Right hindlimb (tissue), 1 donor: ENCODE data around the gene GAS7.
A peak's percentile ranks its signal among the peaks of the same experiment; 100 is the strongest.
"Not testable (repeated sequence)": the region's sequence is repeated elsewhere in the genome, so short reads cannot be mapped to it uniquely, and the experiment has no call there.

Source experiments
- DNase-seq: peaks from one replicate; pipeline ENCODE4 v3.0.0-alpha.2; 2018

GAS7 gene

GRCh38 chr17:10106067-10106466, 92.3 kb downstream of the GAS7 start:
- DNase-seq: no peak

GRCh38 chr17:10105513-10106001, 92.8 kb downstream of the GAS7 start:
- no peak for DNase-seq

- DNase-seq: no peak
Observed at GRCh38 chr17:10103712-10104111, 94.7 kb downstream of the GAS7 start.

DNA sequence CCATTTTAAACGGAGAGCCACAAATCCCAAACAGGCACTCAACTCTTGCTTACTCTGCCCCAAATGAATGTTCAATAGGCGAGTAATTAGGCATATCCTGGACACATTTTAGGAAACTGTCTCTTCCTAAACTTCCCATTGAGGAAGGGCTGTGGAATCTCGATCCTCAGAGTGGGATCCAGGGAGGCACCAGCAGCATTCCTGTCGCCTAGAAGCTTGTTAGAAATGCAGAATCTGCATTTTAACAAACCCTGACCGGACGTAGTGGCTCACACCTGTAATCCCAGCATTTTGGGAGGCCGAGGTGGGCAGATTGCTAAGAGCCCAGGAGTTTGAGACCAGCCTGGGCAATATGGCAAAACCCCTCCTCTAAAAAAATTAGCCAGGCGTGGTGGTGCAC, 95.6 kb downstream of the GAS7 start:
- DNase-seq: no peak

GRCh38 chr17:10099051-10099571, 99.3 kb downstream of the GAS7 start:
- peak; percentile 42 for DNase-seq

DNA sequence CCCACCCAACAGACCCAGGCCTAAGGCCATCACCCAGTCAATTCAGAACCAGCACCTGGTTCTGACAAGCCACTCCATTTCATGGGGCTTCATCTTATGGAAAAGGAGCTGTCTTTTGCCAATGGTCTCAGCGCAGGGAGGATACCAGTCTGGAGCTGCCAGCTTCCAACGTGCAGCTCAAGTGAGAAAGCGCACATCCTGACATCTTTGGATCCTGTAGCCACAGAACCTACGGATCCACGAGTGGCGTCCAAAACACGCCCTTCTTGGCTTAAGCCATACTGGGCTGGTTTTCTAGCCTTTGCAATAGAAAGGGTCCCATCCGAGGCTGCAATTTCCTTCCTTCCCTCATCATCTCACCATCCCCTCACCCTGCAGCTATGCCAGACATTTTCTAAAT, 101.8 kb downstream of the GAS7 start:
- DNase-seq: no peak

- not testable (repeated sequence) for DNase-seq
Observed at GRCh38 chr17:10095295-10095694, 103.1 kb downstream of the GAS7 start.

DNA sequence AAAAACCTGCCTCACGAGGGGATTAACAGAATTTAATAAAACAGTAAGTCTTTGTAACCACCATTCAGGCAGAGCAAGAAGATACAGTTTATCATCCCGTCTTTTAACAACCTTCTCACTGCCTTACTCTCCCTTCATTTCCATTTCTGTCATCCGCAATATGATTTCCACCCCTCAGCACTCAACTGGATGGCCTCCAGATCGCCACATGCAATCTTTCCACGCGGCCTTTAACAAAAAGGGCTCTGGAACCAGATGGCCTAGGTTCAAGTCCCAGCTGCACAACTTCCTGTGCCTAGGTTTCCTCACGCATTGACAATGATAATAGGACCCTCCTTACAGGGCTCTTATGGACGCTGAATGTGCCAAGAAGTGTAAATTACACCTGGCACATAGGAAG, 103.6 kb downstream of the GAS7 start:
- no peak for DNase-seq

DNA sequence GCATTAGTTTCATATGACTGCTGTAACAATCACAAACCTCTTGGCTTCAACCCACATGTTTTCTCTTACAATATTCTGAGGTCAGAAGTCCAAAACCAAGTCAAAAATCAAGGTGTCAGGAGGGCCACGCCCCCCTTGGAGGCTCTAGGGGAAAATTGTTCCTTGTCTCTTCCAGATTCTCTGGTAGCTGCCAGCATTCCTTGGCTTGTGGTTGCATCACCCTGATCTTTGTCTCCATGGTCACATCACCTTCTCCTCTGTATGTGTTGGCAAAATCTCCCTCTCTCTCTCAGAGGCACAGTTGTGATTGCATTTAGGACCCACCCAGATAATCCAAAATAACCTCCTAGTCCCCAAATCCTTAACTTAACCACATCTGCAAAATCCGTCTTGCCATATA, 105.8 kb downstream of the GAS7 start:
- DNase-seq: no peak

- no peak for DNase-seq
Observed at GRCh38 chr17:10091046-10091445, 107.4 kb downstream of the GAS7 start.

DNA sequence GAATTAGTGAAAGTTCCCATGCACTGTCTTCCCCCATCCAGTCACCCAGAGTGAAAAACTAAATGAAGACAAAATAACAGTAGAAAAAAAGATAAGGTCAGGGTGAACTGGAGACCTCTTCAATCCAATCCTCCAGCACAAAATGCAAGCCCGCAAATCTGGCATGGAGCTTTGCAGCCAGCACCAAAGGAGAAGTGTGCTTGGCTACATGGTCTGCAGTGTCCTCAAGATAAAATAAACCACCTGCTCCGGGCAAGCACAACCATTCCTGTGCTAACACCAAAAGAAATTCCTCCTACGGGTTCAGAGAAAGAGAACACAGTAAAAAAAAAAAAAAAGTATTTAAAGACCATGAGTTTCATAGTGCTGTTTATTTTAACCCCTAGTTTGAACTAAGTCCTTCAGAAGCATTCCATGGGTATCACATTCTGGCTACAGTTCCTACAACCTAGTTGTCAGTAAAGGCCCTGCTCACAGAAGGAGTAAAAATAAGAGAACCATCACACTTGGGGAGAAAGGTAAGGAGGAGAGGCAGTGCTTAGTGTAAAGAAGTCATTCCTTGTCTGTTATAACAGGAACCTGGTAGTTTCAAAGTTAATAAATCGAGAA, 109.1 kb downstream of the GAS7 start:
- no peak for DNase-seq

- DNase-seq: no peak
Observed at GRCh38 chr17:10088444-10088843, 110.0 kb downstream of the GAS7 start.

DNA sequence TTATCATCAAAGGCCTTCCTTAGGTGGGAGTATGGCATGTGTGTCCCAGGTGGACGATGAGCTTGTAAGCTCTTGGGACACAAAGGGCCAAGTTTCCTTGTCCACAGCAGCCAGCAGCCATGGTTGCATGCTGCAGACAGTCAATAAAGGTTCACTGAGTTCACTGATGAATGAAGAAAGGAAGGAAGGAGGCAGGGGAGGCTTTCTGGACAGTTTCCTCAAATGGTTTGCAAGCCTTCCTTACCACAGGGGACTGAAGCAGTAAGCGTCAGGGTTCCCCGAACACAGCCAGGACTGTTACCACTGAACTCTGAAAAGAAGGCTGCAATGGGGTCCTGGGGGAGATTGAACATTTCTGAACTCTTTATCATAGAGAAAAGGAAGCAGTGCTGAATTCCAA, 111.1 kb downstream of the GAS7 start:
- DNase-seq: no peak

DNA sequence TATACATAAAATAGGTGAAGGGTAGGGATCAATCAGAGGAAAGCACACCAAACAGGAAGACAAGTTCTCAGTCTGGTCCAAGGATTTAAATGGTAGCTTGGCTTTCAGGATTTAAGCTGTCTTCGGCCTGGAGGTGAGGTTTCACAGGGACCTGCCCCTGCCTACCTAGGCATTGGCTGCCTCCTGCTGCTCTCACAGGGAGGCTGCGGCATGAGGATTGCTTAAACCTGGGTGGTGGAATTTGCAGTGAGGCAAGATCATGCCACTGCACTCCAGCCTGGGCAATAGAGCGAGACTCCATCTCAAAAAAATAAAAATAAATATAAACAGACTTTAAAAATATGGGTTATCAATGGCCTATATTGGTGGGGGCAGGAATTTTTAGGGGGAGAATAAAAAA, 114.5 kb downstream of the GAS7 start:
- no peak for DNase-seq

DNA sequence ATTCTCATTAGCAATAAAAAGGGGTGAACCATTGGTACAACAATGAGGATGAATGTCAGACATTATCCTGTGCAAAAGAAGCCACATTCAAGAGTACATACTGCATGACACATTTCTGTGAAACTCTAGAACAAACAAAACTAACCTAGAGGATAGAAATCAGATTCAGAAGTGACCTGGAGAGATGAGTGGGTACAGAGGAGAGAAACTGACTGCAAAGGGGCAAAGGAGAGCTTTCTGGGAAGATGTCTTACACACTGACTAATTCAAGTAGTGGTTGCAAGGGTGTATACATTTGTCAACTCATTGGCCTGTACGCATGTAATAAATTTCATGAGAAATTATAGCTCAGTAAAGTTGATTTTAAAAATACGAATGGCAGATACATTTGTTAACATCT, 115.6 kb downstream of the GAS7 start:
- no peak for DNase-seq

- no peak for DNase-seq
Observed at GRCh38 chr17:10081571-10082169, 116.7 kb downstream of the GAS7 start.

GRCh38 chr17:10077561-10078299, 120.7 kb downstream of the GAS7 start:
- no peak for DNase-seq

GRCh38 chr17:10075919-10076318, 122.5 kb downstream of the GAS7 start:
- DNase-seq: no peak

DNA sequence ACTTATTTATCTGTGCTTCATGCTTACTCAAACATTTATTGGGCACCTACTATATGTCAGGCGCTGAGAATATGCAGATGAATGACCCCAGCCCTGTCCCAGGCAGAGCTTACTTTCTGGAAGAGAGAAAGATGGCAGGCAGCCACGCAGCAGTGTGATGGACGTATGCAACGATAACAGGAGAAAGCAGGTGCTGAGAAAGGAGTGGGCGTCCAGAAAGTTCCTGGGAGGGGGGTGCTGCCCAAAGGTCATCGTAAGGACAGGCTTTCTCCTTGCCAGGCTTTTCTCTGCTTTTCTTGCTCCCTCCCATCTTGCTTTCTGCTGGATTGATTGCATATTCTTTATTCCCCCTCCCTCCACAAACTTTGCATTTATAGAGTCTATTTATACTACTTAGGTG, 124.5 kb downstream of the GAS7 start:
- no peak for DNase-seq

GRCh38 chr17:10072556-10073425, 125.6 kb downstream of the GAS7 start:
- DNase-seq: no peak

DNA sequence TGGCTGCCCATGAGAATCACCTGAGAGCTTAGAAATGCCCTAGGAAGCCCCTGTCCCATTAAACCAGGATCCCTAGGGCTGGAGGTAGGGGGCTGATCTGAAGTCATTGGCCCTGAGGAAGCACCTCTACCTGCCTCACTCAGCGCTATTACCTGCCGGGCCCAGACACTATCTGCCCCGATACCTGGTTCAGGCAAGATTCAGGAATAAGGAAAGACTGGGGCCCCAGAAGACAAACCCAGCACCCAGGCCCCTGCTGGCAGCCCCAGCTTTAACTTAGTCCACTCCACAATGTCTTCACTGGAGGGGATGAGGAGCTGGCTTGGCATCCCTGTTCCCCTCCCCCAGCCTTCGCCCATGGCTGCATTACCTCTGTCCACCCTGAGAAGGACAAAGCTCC, 126.3 kb downstream of the GAS7 start:
- DNase-seq: no peak

DNA sequence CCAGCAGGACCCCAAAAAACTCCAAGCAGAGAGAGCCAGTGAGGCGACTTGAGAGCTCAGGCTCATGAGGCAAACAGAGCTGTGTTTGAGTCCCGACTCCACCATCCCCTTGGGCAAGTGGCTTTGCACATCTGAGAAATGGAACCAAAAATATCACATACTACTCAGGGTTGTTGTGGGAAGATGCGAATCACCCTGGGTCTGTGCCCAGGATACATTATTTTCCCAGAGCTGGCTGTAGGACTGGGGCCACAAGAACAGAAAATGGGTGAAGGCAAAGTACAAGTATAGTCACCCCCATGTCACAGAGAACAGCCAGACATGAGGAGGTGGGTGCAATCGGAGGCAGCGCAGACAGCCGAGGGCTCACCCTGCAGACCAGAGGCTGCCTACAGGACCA, 127.3 kb downstream of the GAS7 start:
- no peak for DNase-seq

- DNase-seq: no peak
Observed at GRCh38 chr17:10070690-10071089, 127.7 kb downstream of the GAS7 start.
